ENCODE data around the gene TRIM61.
"Not testable (repeated sequence)": the region's sequence is repeated elsewhere in the genome, so short reads cannot be mapped to it uniquely, and the experiment has no call there.

The TRIM61 gene

GRCh38 chr4:164977243-164978164 lies at the start of gene TRIM61:
Gene TRIM61, minus strand, starts transcription at chr4:164977657. Its CDS starts 7,655 bp downstream, at chr4:164970002.
- H3K27me3 ChIP-seq (ENCODE audit: control insufficient read depth, insufficient read depth, low read length) = no peaks in the 10 kb centered on the region
- peak within 1 kb of the TSS; percentile 57 for H3K4me3 ChIP-seq (ENCODE audit: low read length)
- no peaks in the 10 kb centered on the region for H3K4me1 ChIP-seq (ENCODE audit: control insufficient read depth, insufficient read depth, low read length)
- H3K36me3 ChIP-seq (ENCODE audit: control insufficient read depth, insufficient read depth, low read length) = no peaks in the 10 kb centered on the region
- H3K27ac ChIP-seq (ENCODE audit: low read depth, low read length) = no peak within 1 kb of the TSS
- H3K9ac ChIP-seq (ENCODE audit: low read length) = no peak within 1 kb of the TSS

DNA sequence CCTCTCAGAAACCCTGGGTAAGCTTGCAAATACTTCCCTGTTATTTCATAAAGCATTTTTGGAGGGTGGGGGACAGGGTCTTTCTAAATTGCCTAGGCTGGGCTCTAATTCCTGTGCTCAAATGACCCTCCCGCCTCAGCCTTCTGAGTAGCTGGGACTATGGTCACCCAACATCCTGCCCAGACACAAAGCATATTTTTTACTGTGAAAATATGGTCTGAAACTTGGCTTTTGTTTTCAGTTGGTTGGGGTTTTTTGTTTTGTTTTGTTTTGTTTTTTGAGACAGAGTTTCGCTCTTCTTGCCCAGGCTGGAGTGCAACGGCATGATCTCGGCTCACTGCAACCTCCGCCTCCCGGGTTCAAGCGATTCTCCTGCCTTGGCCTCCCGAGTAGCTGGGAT lies 48.3 kb upstream of the TRIM61 start:
- not testable (repeated sequence) for H3K9ac ChIP-seq (ENCODE audit: low read length); H3K27ac ChIP-seq (ENCODE audit: low read depth, low read length); H3K4me3 ChIP-seq (ENCODE audit: low read length); H3K4me1 ChIP-seq (ENCODE audit: control insufficient read depth, insufficient read depth, low read length); H3K36me3 ChIP-seq (ENCODE audit: control insufficient read depth, insufficient read depth, low read length); H3K27me3 ChIP-seq (ENCODE audit: control insufficient read depth, insufficient read depth, low read length)

- not testable (repeated sequence) for H3K36me3 ChIP-seq (ENCODE audit: control insufficient read depth, insufficient read depth, low read length); H3K27me3 ChIP-seq (ENCODE audit: control insufficient read depth, insufficient read depth, low read length)
These were observed 42.5 kb upstream of the TRIM61 start for GRCh38 chr4:165019995-165020394.

GRCh38 chr4:165016971-165017370 lies 39.5 kb upstream of the TRIM61 start:
- H3K4me3 ChIP-seq (ENCODE audit: low read length) = no peak overlapping the region
- no peaks in the 10 kb centered on the region for H3K4me1 ChIP-seq (ENCODE audit: control insufficient read depth, insufficient read depth, low read length)
- H3K27me3 ChIP-seq (ENCODE audit: control insufficient read depth, insufficient read depth, low read length) = no peaks in the 10 kb centered on the region
- no peak overlapping the region for H3K27ac ChIP-seq (ENCODE audit: low read depth, low read length)
- no peak overlapping the region for H3K9ac ChIP-seq (ENCODE audit: low read length)
- H3K36me3 ChIP-seq (ENCODE audit: control insufficient read depth, insufficient read depth, low read length) = no peaks in the 10 kb centered on the region

More at GRCh38 chr4:165019995-165020394, 42.5 kb upstream of the TRIM61 start:
- not testable (repeated sequence) for H3K9ac ChIP-seq (ENCODE audit: low read length); H3K4me1 ChIP-seq (ENCODE audit: control insufficient read depth, insufficient read depth, low read length); H3K4me3 ChIP-seq (ENCODE audit: low read length); H3K27ac ChIP-seq (ENCODE audit: low read depth, low read length)

GRCh38 chr4:165013691-165014090 lies 36.2 kb upstream of the TRIM61 start:
- H3K4me3 ChIP-seq (ENCODE audit: low read length) = no peak overlapping the region
- no peaks in the 10 kb centered on the region for H3K4me1 ChIP-seq (ENCODE audit: control insufficient read depth, insufficient read depth, low read length)
- no peak overlapping the region for H3K9ac ChIP-seq (ENCODE audit: low read length)
- H3K27me3 ChIP-seq (ENCODE audit: control insufficient read depth, insufficient read depth, low read length) = no peaks in the 10 kb centered on the region
- H3K36me3 ChIP-seq (ENCODE audit: control insufficient read depth, insufficient read depth, low read length) = no peaks in the 10 kb centered on the region
- no peak overlapping the region for H3K27ac ChIP-seq (ENCODE audit: low read depth, low read length)

- Histone ChIP-seq H3K4me3 (ENCODE audit: low read length) (no peak overlapping the region), H3K9ac (ENCODE audit: low read length) (no peak overlapping the region), H3K36me3 (ENCODE audit: control insufficient read depth, insufficient read depth, low read length) (no peaks in the 10 kb centered on the region), H3K4me1 (ENCODE audit: control insufficient read depth, insufficient read depth, low read length) (no peaks in the 10 kb centered on the region), H3K27me3 (ENCODE audit: control insufficient read depth, insufficient read depth, low read length) (no peaks in the 10 kb centered on the region), H3K27ac (ENCODE audit: low read depth, low read length) (no peak overlapping the region)
These were observed 33.9 kb upstream of the TRIM61 start for GRCh38 chr4:165011403-165011802.

DNA sequence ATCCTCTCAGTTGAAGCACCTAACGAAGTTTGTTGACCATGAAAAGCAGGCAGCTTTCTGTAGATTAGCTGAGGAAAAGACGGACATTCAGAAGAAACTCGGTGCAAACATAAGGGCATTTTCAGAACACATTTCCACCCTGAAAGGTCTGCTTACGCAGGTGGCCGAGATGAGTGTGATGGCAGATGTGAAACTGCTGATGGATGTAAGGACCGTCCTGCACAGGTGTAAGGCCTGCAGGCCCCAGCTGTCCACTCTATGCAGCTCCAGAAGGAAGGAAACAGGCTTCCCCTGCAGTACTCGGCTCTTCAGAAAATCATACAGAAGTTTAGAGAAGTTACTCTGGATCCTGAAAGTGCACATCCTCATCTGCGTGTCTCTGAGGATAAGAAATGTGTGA lies 33.5 kb upstream of the TRIM61 start:
- H3K4me3 ChIP-seq (ENCODE audit: low read length) = no peak overlapping the region
- H3K27me3 ChIP-seq (ENCODE audit: control insufficient read depth, insufficient read depth, low read length) = no peaks in the 10 kb centered on the region
- H3K36me3 ChIP-seq (ENCODE audit: control insufficient read depth, insufficient read depth, low read length) = no peaks in the 10 kb centered on the region
- H3K27ac ChIP-seq (ENCODE audit: low read depth, low read length) = no peak overlapping the region
- H3K9ac ChIP-seq (ENCODE audit: low read length) = no peak overlapping the region
- no peaks in the 10 kb centered on the region for H3K4me1 ChIP-seq (ENCODE audit: control insufficient read depth, insufficient read depth, low read length)

DNA sequence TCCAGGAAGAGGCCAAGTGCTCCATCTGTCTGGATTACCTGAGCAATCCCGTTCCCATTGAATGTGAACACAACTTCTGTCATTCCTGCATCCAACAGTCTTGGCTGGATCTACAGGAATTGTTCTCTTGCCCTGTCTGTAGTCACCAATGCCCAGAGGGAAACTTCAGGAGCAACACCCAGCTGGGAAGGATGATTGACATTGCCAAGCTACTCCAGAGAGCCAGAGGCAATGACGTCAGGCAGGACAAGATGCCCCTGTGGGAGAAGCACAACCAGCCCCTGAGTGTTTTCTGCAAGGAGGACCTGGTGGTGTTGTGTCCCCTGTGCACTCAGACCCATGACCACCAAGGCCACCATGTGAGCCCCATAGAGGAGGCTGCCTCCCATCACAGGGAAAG lies 33.0 kb upstream of the TRIM61 start:
- Histone ChIP-seq H3K27me3 (ENCODE audit: control insufficient read depth, insufficient read depth, low read length) (no peaks in the 10 kb centered on the region), H3K4me3 (ENCODE audit: low read length) (no peak overlapping the region), H3K9ac (ENCODE audit: low read length) (no peak overlapping the region), H3K27ac (ENCODE audit: low read depth, low read length) (no peak overlapping the region), H3K36me3 (ENCODE audit: control insufficient read depth, insufficient read depth, low read length) (no peaks in the 10 kb centered on the region), H3K4me1 (ENCODE audit: control insufficient read depth, insufficient read depth, low read length) (no peaks in the 10 kb centered on the region)

DNA sequence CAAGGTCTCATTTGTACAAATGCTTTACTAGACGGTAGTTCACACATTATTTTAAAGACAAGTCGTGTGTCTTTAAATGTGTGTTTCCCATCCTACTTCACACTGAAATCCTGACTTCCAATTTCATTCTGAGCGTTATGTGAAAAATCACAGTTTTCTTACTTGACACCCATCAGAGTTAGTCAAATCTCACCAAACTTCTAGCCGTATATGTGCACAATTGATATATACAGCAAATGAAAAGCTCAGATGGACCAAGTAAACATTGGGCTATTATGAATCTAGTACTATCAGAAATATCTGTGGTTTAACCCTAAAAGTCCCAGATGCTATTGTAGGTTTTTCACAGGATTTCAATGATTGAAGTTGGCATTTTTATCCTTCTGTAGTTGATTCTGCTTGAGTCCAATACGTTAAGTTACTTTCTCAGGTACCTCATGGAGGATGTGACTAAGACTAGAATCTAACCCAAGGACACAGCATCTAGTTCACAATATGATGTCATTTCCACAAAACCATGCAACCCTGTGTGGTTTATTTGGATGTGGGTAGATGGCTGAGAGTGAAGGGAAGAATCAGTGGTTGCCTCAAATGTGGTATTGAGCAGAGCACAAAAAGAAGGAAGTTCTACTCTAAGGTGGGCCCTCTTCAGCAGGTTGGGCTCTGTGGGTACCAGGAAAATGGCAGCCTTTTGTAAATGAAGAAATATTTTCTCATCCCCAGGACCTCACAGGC lies 32.2 kb upstream of the TRIM61 start:
- H3K27me3 ChIP-seq (ENCODE audit: control insufficient read depth, insufficient read depth, low read length) = no peaks in the 10 kb centered on the region
- H3K27ac ChIP-seq (ENCODE audit: low read depth, low read length) = no peak overlapping the region
- no peak overlapping the region for H3K4me3 ChIP-seq (ENCODE audit: low read length)
- H3K9ac ChIP-seq (ENCODE audit: low read length) = no peak overlapping the region
- no peaks in the 10 kb centered on the region for H3K4me1 ChIP-seq (ENCODE audit: control insufficient read depth, insufficient read depth, low read length)
- no peaks in the 10 kb centered on the region for H3K36me3 ChIP-seq (ENCODE audit: control insufficient read depth, insufficient read depth, low read length)

DNA sequence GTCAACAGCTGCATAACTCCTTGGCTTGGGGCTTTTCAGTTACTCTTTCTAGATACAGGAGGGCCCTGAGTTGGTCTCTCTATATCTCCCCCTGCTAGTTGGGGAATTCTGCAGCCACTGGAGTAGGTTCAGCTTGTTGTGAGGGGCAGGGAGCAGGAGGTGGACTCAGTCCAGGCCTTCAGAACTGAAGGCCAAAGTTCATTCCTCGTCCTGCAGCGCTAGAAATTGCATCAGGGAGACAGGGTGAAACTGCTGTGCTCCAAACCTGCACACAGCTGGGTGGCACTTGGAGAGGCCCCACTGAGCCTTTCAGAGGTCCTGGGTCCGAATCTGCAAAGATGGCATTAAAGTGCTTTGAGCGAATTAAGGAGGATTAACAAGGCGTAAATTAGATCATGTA lies 29.4 kb upstream of the TRIM61 start:
- Histone ChIP-seq H3K27me3 (ENCODE audit: control insufficient read depth, insufficient read depth, low read length) (no peaks in the 10 kb centered on the region), H3K4me1 (ENCODE audit: control insufficient read depth, insufficient read depth, low read length) (no peaks in the 10 kb centered on the region), H3K9ac (ENCODE audit: low read length) (no peak overlapping the region), H3K27ac (ENCODE audit: low read depth, low read length) (no peak overlapping the region), H3K36me3 (ENCODE audit: control insufficient read depth, insufficient read depth, low read length) (no peaks in the 10 kb centered on the region), H3K4me3 (ENCODE audit: low read length) (no peak overlapping the region)

GRCh38 chr4:165006456-165006855 lies 29.0 kb upstream of the TRIM61 start:
- Histone ChIP-seq H3K9ac (ENCODE audit: low read length) (no peak overlapping the region), H3K4me1 (ENCODE audit: control insufficient read depth, insufficient read depth, low read length) (no peaks in the 10 kb centered on the region), H3K4me3 (ENCODE audit: low read length) (no peak overlapping the region), H3K27ac (ENCODE audit: low read depth, low read length) (no peak overlapping the region), H3K36me3 (ENCODE audit: control insufficient read depth, insufficient read depth, low read length) (no peaks in the 10 kb centered on the region), H3K27me3 (ENCODE audit: control insufficient read depth, insufficient read depth, low read length) (no peaks in the 10 kb centered on the region)

DNA sequence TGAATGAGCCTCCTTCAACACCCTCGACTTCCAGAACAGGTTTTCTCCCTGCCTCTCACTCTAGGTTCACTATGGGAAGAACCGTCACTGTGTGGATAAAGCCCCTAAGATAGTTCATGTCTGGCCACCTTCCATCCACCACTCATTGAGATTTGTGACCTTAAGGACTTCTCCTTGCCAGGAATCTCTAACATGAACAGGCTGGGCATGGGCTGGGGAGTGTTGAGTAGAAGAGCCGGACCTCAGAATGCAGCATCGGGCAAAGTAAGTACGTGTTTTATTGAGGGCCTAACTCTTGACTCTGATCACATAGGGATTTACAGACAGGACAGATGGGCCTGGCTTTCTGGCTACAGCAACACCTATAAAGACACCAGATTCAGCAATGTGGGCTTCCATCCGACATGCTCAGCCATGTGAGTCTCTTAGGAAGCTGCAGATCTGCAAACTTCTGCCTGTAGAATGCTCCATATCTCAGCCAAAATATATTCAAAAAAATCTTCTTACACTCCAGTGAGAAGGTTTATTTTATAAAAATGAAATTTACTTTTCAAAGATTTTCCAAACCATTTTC lies 28.0 kb upstream of the TRIM61 start:
- H3K27ac ChIP-seq (ENCODE audit: low read depth, low read length) = no peak overlapping the region
- no peaks in the 10 kb centered on the region for H3K27me3 ChIP-seq (ENCODE audit: control insufficient read depth, insufficient read depth, low read length)
- H3K36me3 ChIP-seq (ENCODE audit: control insufficient read depth, insufficient read depth, low read length) = no peaks in the 10 kb centered on the region
- no peaks in the 10 kb centered on the region for H3K4me1 ChIP-seq (ENCODE audit: control insufficient read depth, insufficient read depth, low read length)
- no peak overlapping the region for H3K4me3 ChIP-seq (ENCODE audit: low read length)
- H3K9ac ChIP-seq (ENCODE audit: low read length) = no peak overlapping the region

Data from rectal smooth muscle tissue (tissue), 1 donor.